Upper lobe of right lung (tissue), 1 donor: Measurements from ENCODE around the gene ASCC1. TPM values are rescaled to one million over a fixed set of nuclear protein-coding genes. Genes with fewer than 3 reads are reported as not detected.
"Not testable (repeated sequence)": the region's sequence is repeated elsewhere in the genome, so short reads cannot be mapped to it uniquely, and the experiment has no call there.

Experiments
- ATAC-seq: fragments of 200-7000 bp; cut with Tn5 transposase; one replicate; pipeline ENCODE4 v1.9.1; 2020; ENCODE audit warnings: mild to moderate bottlenecking, moderate library complexity
- DNase-seq: peaks from one replicate; pipeline ENCODE4 v3.0.0-alpha.2; 2020
- H3K27ac ChIP-seq: fragments of 200-600 bp; one replicate; pipeline ENCODE4 v1.8.0; 2022
- H3K27me3 ChIP-seq: fragments of 200-600 bp; one replicate; pipeline ENCODE4 v1.8.0; 2022; ENCODE audit warnings: mild to moderate bottlenecking
- H3K36me3 ChIP-seq: fragments of 200-600 bp; one replicate; pipeline ENCODE4 v1.8.0; 2022
- H3K4me1 ChIP-seq: fragments of 200-600 bp; one replicate; pipeline ENCODE4 v1.8.0; 2022
- H3K4me3 ChIP-seq: fragments of 200-600 bp; one replicate; pipeline ENCODE4 v1.8.0; 2022; ENCODE audit warnings: mild to moderate bottlenecking
- H3K9me3 ChIP-seq: fragments of 200-600 bp; one replicate; pipeline ENCODE4 v1.8.0; 2022
- CTCF ChIP-seq: fragments of 200-600 bp; IDR thresholded peaks from one replicate; pipeline ENCODE4 v1.8.0; 2022; ENCODE audit warnings: antibody characterized with exemption
- intact Hi-C: fragments of 100-400 bp; cut with DNase I; formaldehyde crosslinking; loops from one replicate; pipeline ENCODE4 v1.11.0; 2022
- total RNA-seq: library from RNA; stranded (reverse); fragmentation: NEBNext Ultra II Directional; extraction: Animal tissue kit (Norgen Biotek cat#: 25700); gene quantifications from one replicate; pipeline ENCODE4 v1.2.1, GENCODE V29; 2021
- donor health status: DM: no; HTN: yes; CAD: no; lungs with severe emphysema.

The ASCC1 gene
- total RNA-seq, 1 donor from 2014 or later = 27.4 TPM

DNA sequence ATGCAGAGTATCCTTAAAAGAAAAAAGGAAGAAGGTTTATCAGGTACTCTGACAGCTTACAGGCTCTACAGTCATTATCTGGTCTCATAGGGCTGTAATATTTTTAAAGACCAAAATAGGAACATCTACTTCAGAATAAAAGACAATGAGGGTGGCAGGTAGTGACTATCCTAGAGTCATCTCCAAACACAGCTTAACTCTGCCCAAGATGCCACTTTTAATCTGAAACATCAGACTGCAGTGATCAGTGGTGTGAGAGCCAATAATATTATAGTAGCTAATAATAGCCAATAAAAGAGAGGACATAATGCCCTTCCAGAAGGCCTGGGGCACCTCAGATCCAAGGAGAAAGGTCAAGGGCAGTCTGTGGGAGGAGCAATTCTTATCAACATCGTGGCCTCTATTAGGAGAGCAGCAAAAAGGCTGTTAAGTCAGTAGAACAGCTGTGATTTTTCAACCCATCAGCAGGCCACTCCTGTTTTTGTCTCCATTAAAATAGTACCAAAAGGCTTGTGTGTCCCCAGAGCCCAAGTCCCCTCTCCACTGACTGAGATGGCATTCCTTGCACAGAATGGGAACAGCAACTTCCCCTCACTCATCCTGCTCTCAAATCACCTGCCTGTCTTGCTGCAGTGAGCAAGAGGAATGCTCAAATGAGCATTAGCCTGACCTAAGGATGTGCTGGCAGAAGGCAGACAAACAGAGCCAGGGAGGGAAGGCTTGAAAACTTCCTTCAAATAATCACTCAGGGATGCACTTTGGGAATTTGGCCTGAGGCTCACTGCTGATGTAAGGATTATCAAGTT lies 107.0 kb downstream of the ASCC1 start:
- Histone ChIP-seq H3K4me1 (peaks cover 8% of the 10 kb centered on the region), H3K36me3 (no peaks in the 10 kb centered on the region), H3K27me3 (no peaks in the 10 kb centered on the region), H3K9me3 (no peaks in the 10 kb centered on the region), H3K27ac (peak overlapping the region; percentile 18), H3K4me3 (no peak overlapping the region)
- TF ChIP-seq CTCF = no peak
- ATAC-seq (no peak), DNase-seq (no peak)
- intact Hi-C loops = no loop called here

DNA sequence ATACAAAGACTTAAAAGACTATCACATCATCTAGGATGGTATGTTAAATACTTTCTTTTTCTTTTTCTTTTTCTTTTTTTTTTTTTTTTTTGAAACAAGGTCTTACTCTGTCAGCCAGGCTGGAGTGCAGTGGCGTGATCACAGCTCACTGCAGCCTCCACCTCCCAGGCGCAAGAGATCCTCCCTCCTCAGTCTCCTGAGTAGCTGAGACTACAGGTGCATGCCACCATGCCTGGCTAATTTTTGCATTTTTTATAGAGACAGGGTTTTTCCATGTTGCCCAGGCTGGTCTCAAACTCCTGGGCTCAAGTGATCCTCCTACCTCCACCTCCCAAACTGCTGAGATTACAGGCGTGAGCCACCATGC lies 108.1 kb downstream of the ASCC1 start:
- ATAC-seq, H3K4me3 ChIP-seq, intact Hi-C loops, DNase-seq, H3K9me3 ChIP-seq, H3K4me1 ChIP-seq, H3K27me3 ChIP-seq, H3K36me3 ChIP-seq: not testable (repeated sequence)
- peak overlapping the region; percentile 60 for H3K27ac ChIP-seq

DNA sequence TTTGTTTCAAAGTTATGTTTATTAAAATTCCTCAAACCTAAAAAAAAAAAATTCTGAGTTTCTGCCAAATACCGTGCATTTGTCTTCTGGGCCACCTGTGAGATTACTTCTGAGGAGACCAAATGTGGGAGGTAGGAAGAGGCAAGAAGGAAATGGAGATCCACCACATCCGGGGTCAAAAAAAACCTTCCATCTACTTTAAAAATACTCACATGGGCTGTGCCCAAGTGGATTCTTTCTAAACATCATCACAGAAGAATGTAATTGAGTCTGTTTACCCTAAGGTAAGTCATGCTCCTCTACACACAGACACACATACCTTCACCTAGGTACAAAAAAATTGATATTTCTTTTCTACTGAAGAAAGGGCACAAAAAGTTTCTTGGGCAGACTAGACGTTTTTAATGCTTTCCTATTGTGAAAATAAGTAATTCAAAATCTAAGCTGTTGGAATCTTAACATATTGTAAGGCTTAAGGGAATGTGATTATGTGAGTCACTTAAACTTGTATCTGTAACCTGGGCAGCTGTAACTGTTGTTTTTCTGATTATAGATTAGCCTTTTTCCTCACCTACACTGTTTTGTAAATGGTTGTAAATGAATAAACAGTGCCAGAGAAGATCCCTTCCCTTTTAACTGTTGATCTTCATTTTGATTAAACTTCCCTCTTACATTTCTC lies 108.6 kb downstream of the ASCC1 start:
- Histone ChIP-seq H3K36me3 (peaks cover 2% of the 10 kb centered on the region), H3K27me3 (no peaks in the 10 kb centered on the region), H3K27ac (peak overlapping the region; percentile 60), H3K4me3 (no peak overlapping the region), H3K9me3 (no peaks in the 10 kb centered on the region), H3K4me1 (peaks cover 8% of the 10 kb centered on the region)
- TF ChIP-seq CTCF = no peak
- intact Hi-C loops = no loop called here
- DNase-seq = no peak
- peak; percentile 84 for ATAC-seq

- Histone ChIP-seq H3K4me3 (no peak overlapping the region), H3K4me1 (peaks cover 8% of the 10 kb centered on the region), H3K27ac (no peak overlapping the region), H3K9me3 (no peaks in the 10 kb centered on the region), H3K27me3 (no peaks in the 10 kb centered on the region), H3K36me3 (peaks cover 8% of the 10 kb centered on the region)
- intact Hi-C loops = no loop called here
- ATAC-seq (no peak), DNase-seq (no peak)
- TF ChIP-seq CTCF = no peak
These were observed 109.2 kb downstream of the ASCC1 start for GRCh38 chr10:72106896-72107295.

GRCh38 chr10:72106154-72106849 lies 109.8 kb downstream of the ASCC1 start:
- no peaks in the 10 kb centered on the region for H3K27me3 ChIP-seq
- no peak overlapping the region for H3K4me3 ChIP-seq
- DNase-seq (no peak), ATAC-seq (no peak)
- intact Hi-C loops = no loop called here
- no peak for TF ChIP-seq CTCF
- H3K4me1 ChIP-seq = peaks cover 8% of the 10 kb centered on the region
- H3K9me3 ChIP-seq = no peaks in the 10 kb centered on the region
- H3K27ac ChIP-seq = no peak overlapping the region
- H3K36me3 ChIP-seq = peaks cover 14% of the 10 kb centered on the region

GRCh38 chr10:72105710-72106109 lies 110.4 kb downstream of the ASCC1 start:
- Histone ChIP-seq H3K36me3 (peaks cover 15% of the 10 kb centered on the region), H3K4me3 (no peak overlapping the region), H3K27ac (no peak overlapping the region), H3K27me3 (no peaks in the 10 kb centered on the region), H3K4me1 (peaks cover 8% of the 10 kb centered on the region), H3K9me3 (no peaks in the 10 kb centered on the region)
- intact Hi-C loops = no loop called here
- no peak for TF ChIP-seq CTCF
- ATAC-seq (no peak), DNase-seq (no peak)
